Heart right ventricle (tissue), 16 donors: ENCODE data around the gene CDC25A. TPM values are rescaled to one million over a fixed set of nuclear protein-coding genes. Genes with fewer than 3 reads are reported as not detected.

ENCODE experiments used
- ATAC-seq, 8 donors: fragments of 200-7000 bp; cut with Tn5 transposase; one replicate each; pipeline ENCODE4 v1.9.1; 2020; ENCODE audit warnings: mild to moderate bottlenecking in 8 of 8, moderate library complexity in 8 of 8, moderate number of reproducible peaks in 1 of 8
- DNase-seq, 2 donors: peaks; one replicate each; pipeline ENCODE4 v3.0.0-alpha.2; 2020
- H3K27ac ChIP-seq, 10 donors: fragments of 200-600 bp; sonication (generic) in 2 of 10; one replicate each; pipeline versions ENCODE4 v1.5.0 to v1.8.0; 2020 to 2022; ENCODE audit warnings: mild to moderate bottlenecking in 3 of 10
- H3K27me3 ChIP-seq, 7 donors: fragments of 200-600 bp; one replicate each; pipeline ENCODE4 v1.8.0; 2021 to 2022; ENCODE audit warnings: mild to moderate bottlenecking in 2 of 7
- H3K36me3 ChIP-seq, 9 donors: fragments of 200-600 bp; sonication (generic) in 1 of 9; one replicate each; pipeline versions ENCODE4 v1.5.0 to v1.8.0; 2020 to 2022; ENCODE audit warnings: mild to moderate bottlenecking in 2 of 9
- H3K4me1 ChIP-seq, 9 donors: fragments of 200-600 bp; sonication (generic) in 1 of 9; one replicate each; pipeline versions ENCODE4 v1.5.0 to v1.8.0; 2020 to 2022; ENCODE audit warnings: mild to moderate bottlenecking in 4 of 9
- H3K4me3 ChIP-seq, 10 donors: fragments of 200-600 bp; sonication (generic) in 2 of 10; one replicate each; pipeline versions ENCODE4 v1.5.0 to v1.8.0; 2020 to 2022; ENCODE audit warnings: mild to moderate bottlenecking in 7 of 10, moderate library complexity in 2 of 10
- H3K9me3 ChIP-seq, 11 donors: fragments of 200-600 bp in 10 of 11; sonication (generic) in 2 of 11; one replicate each; pipeline versions ENCODE4 v1.5.0 to v1.8.0; 2013 to 2022; ENCODE audit warnings: mild to moderate bottlenecking in 2 of 11, control low read depth in 1 of 11, moderate library complexity in 1 of 11
- CTCF ChIP-seq, 9 donors: fragments of 200-600 bp; sonication (generic) in 2 of 9; IDR thresholded peaks; one replicate each; pipeline versions ENCODE4 v1.5.0 to v1.8.0; 2021 to 2022; ENCODE audit warnings: antibody characterized with exemption in 9 of 9, mild to moderate bottlenecking in 5 of 9, moderate library complexity in 1 of 9
- WGBS, 2 donors: extraction: QIAGEN DNeasy Blood & Tissue Kit; methylation state at CpG; one replicate each; pipeline ENCODE4 v1.1.7; 2013; ENCODE audit warnings: inconsistent platforms in 1 of 2; 5-methylcytosine and 5-hydroxymethylcytosine counted together
- intact Hi-C, 10 donors: fragments of 100-400 bp; cut with DNase I; formaldehyde crosslinking; loops; one replicate each; pipeline versions ENCODE4 v1.11.1 to v1.14.2; 2022
- polyA plus RNA-seq, 2 donors: library from polyadenylated mRNA; stranded (reverse); fragments of 200-250 nt; gene quantifications; one replicate each; pipeline ENCODE4 v1.2.3, GENCODE V29; 2013
- total RNA-seq, 10 donors: library from RNA; stranded (reverse); fragmentation: NEBNext Ultra II Directional in 3 of 10; extraction: Animal tissue kit (Norgen Biotek cat#: 25700) in 3 of 10; gene quantifications; one replicate each; pipeline versions ENCODE4 v1.2.1 to v1.2.4, GENCODE V29; 2021 to 2023
- donor health status: Arrhythmogenic right ventricular cardiomyopathy.
- donor health status: ischemic (EF 13 %, LVEDD 7.1; RV severe dilation, severe dysfunction).
- donor health status: healthy with polysubstance abuse.
- donor health status: DM: no; HTN: yes; CAD: no.
- donor health status: DM: no; HTN: no; CAD: no.
- donor health status: ischemic (EF 25% LVEDD 6.9; RV normal size, moderate dysfunction).
- donor health status: ischemic (EF 25% LVEDD 5.7; RV mildly dilated, moderate dysfunction).
- donor health status: healthy.
- donor health status: DM: yes; HTN: yes; CAD: no.
- donor health status: Ischemic cardiomyopathy.
- donor health status: ischemic (EF 35%, LVEDD 5.7; RV mildly dilated, moderate dysfunction).
- donor health status: nonischemic (EF 11% LVEDD 7.7; RV severe dilation, severe dysfunction).
- donor health status: DM: yes; HTN: yes; CAD: no.
- donor health status: PGD.
- donor health status: ischemic (EF 29% LVEDD 5.4; RV normal size, mild dysfunction).
- donor health status: nonischemic (EF 23%, LVEDD 6.1; RV moderate dilation, normal function).

The CDC25A gene
- total and polyA plus RNA-seq, 12 donors: 0.20 to 3.2 (median 0.99) TPM

DNA sequence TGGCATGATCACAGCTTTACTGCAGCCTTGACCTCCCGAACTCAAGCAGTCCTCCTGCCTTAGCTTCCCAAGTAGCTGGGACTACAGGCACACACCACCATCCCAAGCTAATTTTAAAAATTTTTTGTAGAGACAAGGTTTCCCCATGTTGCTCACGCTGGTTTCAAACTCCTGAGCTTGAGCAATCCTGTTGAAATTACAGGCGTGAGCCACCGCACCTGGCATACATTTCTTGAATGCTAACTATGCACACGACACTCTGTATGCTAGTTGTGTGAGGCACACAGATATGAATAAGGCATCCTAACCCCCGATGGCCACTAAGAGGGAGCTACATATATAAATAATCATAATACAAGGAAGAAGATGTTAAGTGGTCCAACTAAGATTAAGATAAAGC lies 64.9 kb downstream of the CDC25A start:
- Histone ChIP-seq H3K27ac (no peak overlapping the region), H3K36me3 (no peaks in the 10 kb centered on the region), H3K4me3 (no peak overlapping the region), H3K9me3 (no peaks in the 10 kb centered on the region), H3K27me3 (no peaks in the 10 kb centered on the region), H3K4me1 (peaks cover 0 to 17% (median 11%) of the 10 kb centered on the region in 9 donors)
- ATAC-seq: no peak
- no peak for TF ChIP-seq CTCF (IDR thresholded peaks at IDR 0.05)
- no peak for DNase-seq
- 94% methylated on average over 6 of the region's 6 CpGs for whole genome bisulfite sequencing, 2 donors
- intact Hi-C loops: no loop called here

- H3K9me3 ChIP-seq: no peaks in the 10 kb centered on the region
- peaks cover 0 to 18% (median 11%) of the 10 kb centered on the region in 9 donors for H3K4me1 ChIP-seq
- intact Hi-C loops: no loop called here
- ATAC-seq (no peak), DNase-seq (no peak)
- no peaks in the 10 kb centered on the region for H3K36me3 ChIP-seq
- H3K4me3 ChIP-seq: no peak overlapping the region
- H3K27me3 ChIP-seq: no peaks in the 10 kb centered on the region
- no peak overlapping the region for H3K27ac ChIP-seq
- TF ChIP-seq CTCF (IDR thresholded peaks at IDR 0.05): no peak
- 90% methylated on average over 5 of the region's 5 CpGs for WGBS, 2 donors
These were observed 65.7 kb downstream of the CDC25A start for GRCh38 chr3:48122504-48122903.

GRCh38 chr3:48120223-48120622 lies 68.0 kb downstream of the CDC25A start:
- peaks cover 0 to 18% (median 11%) of the 10 kb centered on the region in 9 donors for H3K4me1 ChIP-seq
- intact Hi-C loops: no loop called here
- ATAC-seq (peak in 1 of 8 donors; percentile 21), DNase-seq (no peak)
- no peaks in the 10 kb centered on the region for H3K9me3 ChIP-seq
- 89 to 100% methylated on average over 1 of the region's 1 CpG for WGBS, 2 donors
- no peaks in the 10 kb centered on the region for H3K27me3 ChIP-seq
- H3K36me3 ChIP-seq: no peaks in the 10 kb centered on the region
- no peak for TF ChIP-seq CTCF (IDR thresholded peaks at IDR 0.05)
- peak overlapping the region in 3 of 10 donors; percentile 60 to 68 (median 66) for H3K27ac ChIP-seq
- no peak overlapping the region for H3K4me3 ChIP-seq

DNA sequence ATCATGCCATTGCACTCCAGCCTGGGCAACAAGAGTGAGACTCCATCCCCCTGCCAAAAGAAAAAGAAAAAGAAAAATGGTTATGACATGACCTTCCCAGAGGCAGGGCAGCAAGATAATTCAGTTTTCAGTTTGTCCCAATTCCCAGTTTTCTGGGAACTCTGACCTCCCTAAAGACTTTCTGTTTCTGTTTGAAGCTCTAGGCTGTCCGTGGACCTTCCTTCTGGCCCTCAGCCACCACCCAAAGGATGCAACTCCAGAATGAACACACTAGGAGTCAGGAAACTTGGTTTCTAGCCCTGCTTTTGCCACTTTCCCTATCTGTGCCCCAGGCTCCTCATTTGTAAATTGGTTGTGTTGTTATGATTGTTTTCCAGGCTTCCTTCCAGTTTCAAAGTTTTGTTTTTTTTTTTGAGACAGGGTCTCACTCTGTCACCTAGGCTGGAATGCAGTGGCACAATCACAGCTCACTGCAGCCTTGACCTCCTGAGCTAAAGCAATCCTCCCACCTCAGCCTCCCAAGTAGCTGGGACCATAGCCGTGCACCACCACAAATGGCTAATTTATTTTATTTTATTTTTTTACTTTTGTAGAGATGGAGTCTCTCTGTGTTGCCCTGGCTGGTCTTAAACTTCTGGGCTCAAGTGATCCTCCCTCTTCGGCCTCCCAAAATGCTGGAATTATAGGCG lies 68.6 kb downstream of the CDC25A start:
- WGBS, 2 donors: 70 to 77% methylated on average over 4 of the region's 4 CpGs
- Histone ChIP-seq H3K4me3 (no peak overlapping the region), H3K27me3 (no peaks in the 10 kb centered on the region), H3K27ac (peak overlapping the region; percentile 31 to 68 (median 46)), H3K36me3 (no peaks in the 10 kb centered on the region), H3K4me1 (peaks cover 0 to 18% (median 11%) of the 10 kb centered on the region in 9 donors), H3K9me3 (no peaks in the 10 kb centered on the region)
- peak; percentile 58 to 73 for DNase-seq
- intact Hi-C loops: no loop called here
- peak; percentile 59 to 88 (median 84) for ATAC-seq
- peak in 3 of 9 donors; percentile 13 to 32 (median 15) for TF ChIP-seq CTCF (IDR thresholded peaks at IDR 0.05)
